GM23338 (cell line): ENCODE measurements around the gene GIGYF2.

ENCODE experiments used
- CREB1 ChIP-seq: fragments of 250-450 bp; sonication (Bioruptor Pico); IDR thresholded peaks from 2 replicates; pipeline ENCODE4 v1.5.0; 2020; ENCODE audit warnings: low read depth, mild to moderate bottlenecking, moderate library complexity
- EZH2 ChIP-seq: fragments of 200-600 bp; sonication (generic); IDR thresholded peaks from one replicate; pipeline ENCODE4 v1.8.0; 2017; ENCODE audit warnings: antibody characterized with exemption, mild to moderate bottlenecking, low read depth; ENCODE audit not compliant: unreplicated experiment
- POLR2AphosphoS5 ChIP-seq: IDR thresholded peaks from 2 replicates; pipeline ENCODE4 v1.6.1; 2016; ENCODE audit warnings: antibody characterized with exemption, low read depth
- ZNF331 ChIP-seq: fragments of 250-450 bp; sonication (Bioruptor Pico); IDR thresholded peaks from 2 replicates; pipeline ENCODE4 v1.5.0; 2020; ENCODE audit warnings: low read depth, mild to moderate bottlenecking, moderate library complexity
- TF ChIP-seq, protein P1 (sequence below), 2 experiments: fragments of 200-600 bp in 1 of 2; sonication (generic) in 1 of 2; conservative IDR thresholded peaks; 2 replicates each; pipeline versions ENCODE4 v1.5.1 to v1.6.1; 2016 to 2017; ENCODE audit warnings: antibody characterized with exemption in 2 of 2, low read depth in 2 of 2, mild to moderate bottlenecking in 2 of 2, moderate library complexity in 1 of 2
- TF ChIP-seq, protein P2 (sequence below): IDR thresholded peaks from one replicate; pipeline ENCODE4 v1.6.1; 2018; ENCODE audit warnings: antibody characterized with exemption; ENCODE audit not compliant: unreplicated experiment

DNA sequence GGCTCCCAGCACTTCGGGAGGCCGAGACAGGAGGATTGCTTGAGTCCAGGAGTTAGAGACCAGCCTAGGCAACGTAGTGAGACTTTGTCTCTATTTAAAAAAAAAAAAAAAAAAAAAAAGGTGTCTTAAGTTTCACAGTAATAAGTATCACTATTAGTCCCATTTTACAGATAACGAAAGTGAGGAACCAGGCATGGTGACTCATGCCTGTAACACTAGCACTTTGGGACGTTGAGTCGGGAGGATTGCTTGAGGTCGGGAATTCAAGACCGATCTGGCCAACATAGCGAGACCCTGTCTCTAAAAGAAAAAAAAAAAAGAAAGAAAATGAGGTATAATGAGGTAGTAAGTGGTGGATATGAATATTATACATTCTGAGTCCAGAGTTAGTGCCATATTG lies 76.7 kb downstream of the GIGYF2 start:
- TF ChIP-seq, protein P1, sequence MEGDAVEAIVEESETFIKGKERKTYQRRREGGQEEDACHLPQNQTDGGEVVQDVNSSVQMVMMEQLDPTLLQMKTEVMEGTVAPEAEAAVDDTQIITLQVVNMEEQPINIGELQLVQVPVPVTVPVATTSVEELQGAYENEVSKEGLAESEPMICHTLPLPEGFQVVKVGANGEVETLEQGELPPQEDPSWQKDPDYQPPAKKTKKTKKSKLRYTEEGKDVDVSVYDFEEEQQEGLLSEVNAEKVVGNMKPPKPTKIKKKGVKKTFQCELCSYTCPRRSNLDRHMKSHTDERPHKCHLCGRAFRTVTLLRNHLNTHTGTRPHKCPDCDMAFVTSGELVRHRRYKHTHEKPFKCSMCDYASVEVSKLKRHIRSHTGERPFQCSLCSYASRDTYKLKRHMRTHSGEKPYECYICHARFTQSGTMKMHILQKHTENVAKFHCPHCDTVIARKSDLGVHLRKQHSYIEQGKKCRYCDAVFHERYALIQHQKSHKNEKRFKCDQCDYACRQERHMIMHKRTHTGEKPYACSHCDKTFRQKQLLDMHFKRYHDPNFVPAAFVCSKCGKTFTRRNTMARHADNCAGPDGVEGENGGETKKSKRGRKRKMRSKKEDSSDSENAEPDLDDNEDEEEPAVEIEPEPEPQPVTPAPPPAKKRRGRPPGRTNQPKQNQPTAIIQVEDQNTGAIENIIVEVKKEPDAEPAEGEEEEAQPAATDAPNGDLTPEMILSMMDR (conservative IDR thresholded peaks at IDR 0.05; ENCODE audit: low read depth in 2 of 2), result no peak
- TF ChIP-seq CREB1 (CRISPR knock-in tag) (no peak), POLR2AphosphoS5 (no peak), EZH2 (no peak), ZNF331 (CRISPR knock-in tag) (no peak)
- TF ChIP-seq, protein P2, sequence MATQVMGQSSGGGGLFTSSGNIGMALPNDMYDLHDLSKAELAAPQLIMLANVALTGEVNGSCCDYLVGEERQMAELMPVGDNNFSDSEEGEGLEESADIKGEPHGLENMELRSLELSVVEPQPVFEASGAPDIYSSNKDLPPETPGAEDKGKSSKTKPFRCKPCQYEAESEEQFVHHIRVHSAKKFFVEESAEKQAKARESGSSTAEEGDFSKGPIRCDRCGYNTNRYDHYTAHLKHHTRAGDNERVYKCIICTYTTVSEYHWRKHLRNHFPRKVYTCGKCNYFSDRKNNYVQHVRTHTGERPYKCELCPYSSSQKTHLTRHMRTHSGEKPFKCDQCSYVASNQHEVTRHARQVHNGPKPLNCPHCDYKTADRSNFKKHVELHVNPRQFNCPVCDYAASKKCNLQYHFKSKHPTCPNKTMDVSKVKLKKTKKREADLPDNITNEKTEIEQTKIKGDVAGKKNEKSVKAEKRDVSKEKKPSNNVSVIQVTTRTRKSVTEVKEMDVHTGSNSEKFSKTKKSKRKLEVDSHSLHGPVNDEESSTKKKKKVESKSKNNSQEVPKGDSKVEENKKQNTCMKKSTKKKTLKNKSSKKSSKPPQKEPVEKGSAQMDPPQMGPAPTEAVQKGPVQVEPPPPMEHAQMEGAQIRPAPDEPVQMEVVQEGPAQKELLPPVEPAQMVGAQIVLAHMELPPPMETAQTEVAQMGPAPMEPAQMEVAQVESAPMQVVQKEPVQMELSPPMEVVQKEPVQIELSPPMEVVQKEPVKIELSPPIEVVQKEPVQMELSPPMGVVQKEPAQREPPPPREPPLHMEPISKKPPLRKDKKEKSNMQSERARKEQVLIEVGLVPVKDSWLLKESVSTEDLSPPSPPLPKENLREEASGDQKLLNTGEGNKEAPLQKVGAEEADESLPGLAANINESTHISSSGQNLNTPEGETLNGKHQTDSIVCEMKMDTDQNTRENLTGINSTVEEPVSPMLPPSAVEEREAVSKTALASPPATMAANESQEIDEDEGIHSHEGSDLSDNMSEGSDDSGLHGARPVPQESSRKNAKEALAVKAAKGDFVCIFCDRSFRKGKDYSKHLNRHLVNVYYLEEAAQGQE, result no peak
